AML-193 (cell line): ENCODE results near the gene NUP43.
"Not testable (repeated sequence)": the region's sequence is repeated elsewhere in the genome, so short reads cannot be mapped to it uniquely, and the experiment has no call there.

Experiments
- DNase-seq, 2 experiments: peaks; one replicate each; lab custom pipeline; 2025; lab: John Stamatoyannopoulos, UW

The NUP43 gene, protein sequence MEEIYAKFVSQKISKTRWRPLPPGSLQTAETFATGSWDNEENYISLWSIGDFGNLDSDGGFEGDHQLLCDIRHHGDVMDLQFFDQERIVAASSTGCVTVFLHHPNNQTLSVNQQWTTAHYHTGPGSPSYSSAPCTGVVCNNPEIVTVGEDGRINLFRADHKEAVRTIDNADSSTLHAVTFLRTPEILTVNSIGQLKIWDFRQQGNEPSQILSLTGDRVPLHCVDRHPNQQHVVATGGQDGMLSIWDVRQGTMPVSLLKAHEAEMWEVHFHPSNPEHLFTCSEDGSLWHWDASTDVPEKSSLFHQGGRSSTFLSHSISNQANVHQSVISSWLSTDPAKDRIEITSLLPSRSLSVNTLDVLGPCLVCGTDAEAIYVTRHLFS

DNA sequence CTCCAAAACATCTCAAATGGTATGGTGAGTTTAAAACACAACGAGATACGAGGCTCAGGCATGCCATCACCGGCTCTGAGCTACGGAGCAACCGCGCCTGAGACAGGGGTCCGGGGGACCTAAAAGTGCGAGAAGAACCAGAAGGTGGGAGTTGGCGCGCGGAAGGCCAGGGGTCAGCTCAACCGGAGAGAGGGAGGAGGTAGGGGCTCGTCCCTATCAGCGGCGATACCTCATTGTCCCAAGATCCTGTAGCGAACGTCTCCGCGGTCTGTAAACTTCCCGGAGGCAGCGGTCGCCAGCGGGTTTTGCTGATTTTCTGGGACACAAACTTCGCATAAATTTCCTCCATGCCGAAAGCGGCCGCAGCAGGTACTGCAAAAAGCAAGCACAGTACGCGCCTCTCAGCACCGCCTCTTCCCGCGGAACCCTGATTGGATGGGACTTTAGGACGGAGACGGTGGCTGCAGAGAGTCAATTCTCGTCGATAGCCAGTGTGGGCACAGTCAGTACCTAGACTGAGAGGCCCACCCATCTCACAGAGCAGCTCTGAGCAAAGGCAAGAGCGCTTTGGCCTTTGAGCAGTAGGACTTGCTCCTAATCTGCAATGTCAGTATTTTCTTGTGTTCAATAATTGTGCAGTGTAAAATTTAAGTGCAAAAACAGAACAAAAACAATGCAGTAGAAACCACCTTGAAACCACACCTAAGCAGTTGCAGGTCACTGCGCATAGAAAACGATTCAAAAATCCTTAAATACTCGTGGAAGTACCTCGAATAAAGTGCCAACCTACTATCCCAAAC is at the start of gene NUP43:
Gene NUP43, minus strand, starts transcription at position 383 of the 800 bp plus-strand sequence. Its CDS starts 34 bp downstream, at position 349.
- DNase-seq = peak; percentile 96 to 97

GRCh38 chr6:149783551-149783950 is 37.2 kb upstream of the NUP43 start:
- no peak for DNase-seq

DNA sequence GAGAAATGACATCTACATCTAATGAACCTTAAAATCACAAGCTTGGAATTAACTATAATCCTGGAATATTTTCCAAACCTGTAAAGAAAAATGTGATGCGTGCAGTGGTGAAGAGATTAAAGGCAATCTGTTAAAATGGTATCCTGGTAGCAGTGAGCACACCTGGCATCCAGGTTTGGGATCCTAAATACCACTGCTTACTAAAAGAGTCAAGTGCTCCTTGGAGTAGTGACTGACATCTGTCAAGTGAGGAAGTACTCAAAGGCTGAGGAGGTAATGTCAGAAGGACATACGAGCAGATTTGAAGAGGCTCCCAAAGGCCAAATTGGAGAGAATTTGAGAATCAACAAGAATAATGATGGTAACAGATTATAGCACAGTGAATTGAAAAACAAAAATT is 36.0 kb upstream of the NUP43 start:
- DNase-seq = no peak

GRCh38 chr6:149781715-149782114 is 35.4 kb upstream of the NUP43 start:
- DNase-seq = no peak

- no peak for DNase-seq
These were observed 33.3 kb upstream of the NUP43 start for GRCh38 chr6:149779644-149779963.

GRCh38 chr6:149777624-149778023 is 31.3 kb upstream of the NUP43 start:
- DNase-seq = no peak

DNA sequence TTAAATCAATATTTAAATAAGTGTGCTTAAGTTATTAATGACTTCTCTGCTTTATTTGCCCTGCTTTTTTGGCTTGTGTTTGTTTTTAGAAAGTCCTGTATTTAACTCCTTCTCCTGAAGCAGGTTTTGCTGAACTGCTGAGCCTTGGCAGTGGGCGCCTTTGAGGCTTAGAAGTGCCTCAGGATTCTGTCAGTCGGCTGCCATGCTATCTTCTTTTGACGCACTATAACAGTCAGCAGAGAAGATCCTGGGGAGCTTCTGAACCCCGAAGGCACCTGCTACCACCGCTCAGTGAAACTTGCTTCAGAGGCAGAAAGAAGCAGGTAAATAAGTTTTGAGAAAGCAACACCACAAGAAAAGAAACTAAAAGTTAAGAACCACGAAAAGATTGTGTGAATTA is 25.6 kb upstream of the NUP43 start:
- DNase-seq = no peak

GRCh38 chr6:149771185-149771584 is 24.9 kb upstream of the NUP43 start:
- no peak for DNase-seq

DNA sequence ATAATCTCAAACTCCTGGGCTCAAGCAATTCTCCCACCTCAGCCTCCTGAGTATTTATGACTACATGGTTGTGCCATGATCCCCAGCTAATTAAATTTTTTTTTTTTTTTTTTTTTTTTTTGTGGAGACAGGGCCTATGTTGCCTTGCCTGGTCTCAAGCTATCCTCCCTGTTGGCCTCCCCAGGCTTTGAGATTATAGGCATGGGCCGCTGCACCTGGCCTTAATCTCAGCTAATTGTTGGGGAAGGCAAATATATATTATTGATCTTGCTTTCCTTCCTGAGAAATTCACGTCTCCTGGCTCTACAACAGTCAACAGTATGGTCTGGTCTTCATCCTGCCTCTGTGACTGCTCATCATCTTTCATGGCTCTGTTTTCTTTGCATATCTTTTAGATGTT is 23.3 kb upstream of the NUP43 start:
- no peak for DNase-seq

- peak; percentile 79 for DNase-seq
These were observed 19.9 kb upstream of the NUP43 start for GRCh38 chr6:149766156-149766769.

DNA sequence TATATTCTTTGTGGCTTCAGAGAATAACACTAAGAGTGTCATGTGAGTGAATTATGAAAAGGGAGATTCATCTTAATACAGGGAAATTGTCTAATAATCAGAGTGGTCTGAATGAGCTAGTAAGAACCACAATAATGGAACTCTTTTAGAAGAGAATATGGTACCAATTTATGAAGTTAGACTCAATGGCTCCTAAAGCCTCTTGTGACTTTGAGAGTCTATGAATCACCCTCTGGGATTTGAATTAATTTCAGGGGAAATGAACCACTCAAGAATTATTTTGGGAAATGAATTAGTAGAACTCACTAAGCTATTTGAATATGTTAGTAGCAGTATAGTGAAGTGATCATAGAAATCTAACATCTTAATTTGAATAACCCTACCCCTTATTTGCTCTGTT is 17.5 kb upstream of the NUP43 start:
- DNase-seq = no peak

DNA sequence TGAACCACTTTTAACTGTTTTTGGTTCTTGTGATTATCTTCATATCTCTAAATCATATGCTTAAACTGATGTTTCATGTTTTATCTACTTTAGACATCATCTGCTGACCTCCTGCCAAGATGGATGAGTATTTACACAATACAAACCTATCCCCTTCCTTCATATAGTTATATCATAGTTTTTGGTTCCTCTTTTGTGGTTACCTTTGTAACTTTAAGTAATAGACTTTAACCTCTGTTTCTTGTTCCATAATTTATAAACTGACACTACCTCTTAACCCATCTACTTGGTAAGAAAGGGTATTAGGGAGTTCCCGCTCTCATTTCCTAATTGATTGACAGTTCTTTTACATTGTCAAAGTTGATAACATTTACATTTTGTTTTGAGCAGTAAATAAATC is 15.1 kb upstream of the NUP43 start:
- peak; percentile 97 to 98 for DNase-seq

DNA sequence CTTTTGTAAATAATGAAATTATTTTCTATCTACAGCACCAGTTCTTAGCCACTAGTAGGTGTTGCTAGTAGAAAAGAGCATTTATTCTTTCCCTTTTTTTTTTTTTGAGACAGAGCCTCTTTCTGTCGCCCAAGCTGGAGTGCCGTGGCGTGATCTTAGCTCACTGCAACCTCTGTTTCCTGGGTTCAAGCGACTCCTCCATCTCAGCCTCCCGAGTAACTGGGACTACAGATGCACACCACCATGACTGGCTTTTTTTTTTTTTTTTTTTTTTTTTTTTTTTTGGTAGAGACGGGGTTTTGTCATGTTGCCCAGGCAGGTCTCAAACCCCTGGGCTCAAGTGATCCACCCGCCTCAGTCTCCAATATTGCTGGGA is 9.9 kb upstream of the NUP43 start:
- DNase-seq = no peak

DNA sequence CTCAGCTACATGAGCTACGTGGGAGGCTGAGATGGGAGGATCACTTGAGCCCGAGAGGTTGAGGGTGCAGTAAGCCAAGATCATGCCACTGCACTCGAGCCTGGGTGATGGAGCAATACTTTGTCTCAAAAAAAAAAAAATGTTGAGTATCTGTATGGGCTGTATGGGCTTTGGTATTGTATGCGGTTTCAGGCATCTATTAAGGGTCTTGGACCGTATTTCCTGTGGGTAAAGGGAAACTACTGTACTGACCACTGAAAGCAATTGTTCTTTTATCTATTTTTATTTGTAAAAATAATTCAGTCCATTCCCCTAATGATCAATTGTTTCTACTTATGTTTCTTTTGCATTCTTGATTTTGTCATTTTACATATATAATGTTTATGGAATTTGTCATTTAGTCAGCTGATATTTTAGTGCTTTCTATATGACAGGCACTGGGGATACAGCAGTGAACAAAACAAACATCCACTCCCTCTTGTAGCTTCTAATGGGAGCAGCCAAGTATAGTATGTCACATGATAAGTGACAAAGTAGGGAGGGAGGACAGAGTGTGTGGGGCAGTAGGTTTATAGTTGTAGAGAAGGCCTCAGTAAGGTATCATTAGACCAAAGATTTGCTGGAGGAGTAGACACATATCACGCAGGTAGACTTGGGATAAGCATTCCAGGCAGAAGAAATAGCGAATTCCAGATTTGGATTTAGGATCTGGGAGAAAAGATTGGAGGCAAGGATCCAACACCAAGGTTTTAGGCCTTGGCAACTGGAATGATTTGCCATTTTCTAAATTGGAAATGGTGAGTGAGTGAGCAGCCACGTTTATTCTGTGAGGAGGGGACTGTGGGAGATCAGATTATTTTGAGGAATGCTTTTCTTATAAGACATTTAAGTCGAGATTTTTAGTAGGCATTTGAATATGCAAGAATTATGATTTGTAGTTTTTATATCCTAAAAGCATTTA is 9.3 kb upstream of the NUP43 start:
- no peak for DNase-seq

- DNase-seq = no peak
These were observed 8.2 kb upstream of the NUP43 start for GRCh38 chr6:149754548-149754947.

GRCh38 chr6:149753374-149753637 is 7.0 kb upstream of the NUP43 start:
- not testable (repeated sequence) for DNase-seq

- peak; percentile 76 to 89 for DNase-seq
These were observed 6.5 kb upstream of the NUP43 start for GRCh38 chr6:149752600-149753373.

DNA sequence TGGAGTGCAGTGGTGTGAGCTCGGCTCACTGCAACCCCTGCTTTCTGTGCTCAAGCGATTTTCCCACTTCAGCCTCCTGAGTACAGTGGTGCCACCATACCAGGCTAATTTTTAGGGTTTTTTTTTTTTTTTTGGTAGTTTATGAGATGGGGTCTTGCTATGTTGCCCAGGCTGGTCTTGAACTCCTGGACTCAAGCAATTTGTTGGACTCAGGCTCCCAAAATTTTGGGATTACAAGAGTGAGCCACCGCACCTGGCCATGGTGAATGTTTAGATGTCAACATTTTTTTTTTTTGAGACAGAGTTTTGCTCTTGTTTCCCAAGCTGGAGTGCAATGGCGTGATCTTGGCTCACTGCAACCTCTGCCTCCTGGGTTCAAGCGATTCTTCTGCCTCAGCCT is 5.6 kb upstream of the NUP43 start:
- not testable (repeated sequence) for DNase-seq

- DNase-seq = no peak
These were observed 4.9 kb upstream of the NUP43 start for GRCh38 chr6:149751239-149751638.

- DNase-seq = peak; percentile 28 to 32
These were observed 3.8 kb upstream of the NUP43 start for GRCh38 chr6:149750136-149750609.

DNA sequence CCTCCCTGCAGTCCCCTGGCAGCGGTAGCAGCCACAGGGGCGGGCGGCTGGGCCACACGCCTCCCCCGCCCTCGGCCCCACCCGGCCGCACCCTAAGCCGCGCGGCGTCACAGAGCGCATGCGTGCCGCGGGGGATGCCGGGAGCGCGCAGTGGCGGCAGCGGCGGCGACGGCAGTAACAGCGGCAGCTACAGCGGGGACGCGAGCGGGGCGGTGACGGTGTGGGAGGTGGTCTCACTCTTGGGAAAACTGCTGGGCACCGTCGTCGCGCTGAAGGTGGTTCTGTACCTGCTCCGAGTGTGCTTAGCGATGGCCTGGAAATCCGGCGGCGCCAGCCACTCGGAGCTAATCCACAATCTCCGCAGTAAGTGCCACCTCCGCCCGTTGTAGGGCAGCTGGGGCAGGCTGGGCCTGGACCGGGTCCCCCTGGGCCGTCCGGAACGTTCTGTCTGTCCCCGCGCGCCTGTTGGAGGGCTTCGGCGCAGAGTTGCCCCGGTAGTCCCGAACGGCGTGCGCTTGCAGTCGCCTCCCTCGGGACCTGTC is 3.3 kb upstream of the NUP43 start, which contains the start of gene PCMT1:
Gene PCMT1, plus strand, starts transcription at position 148 of the 542 bp plus-strand sequence. Its CDS starts 161 bp downstream, at position 309.
- DNase-seq = peak; percentile 89 to 91
